HepG2 (cell line): ENCODE measurements around the gene PDZD8. TPM values are rescaled to one million over a fixed set of nuclear protein-coding genes. Genes with fewer than 3 reads are reported as not detected.

Experiments used
- ATAC-seq: fragments of 200-7000 bp; cut with Tn5 transposase; 3 replicates; pipeline ENCODE4 v1.9.1; 2020; ENCODE audit warnings: mild to moderate bottlenecking, moderate library complexity
- BruUV-seq: library from RNA; stranded (reverse); fragments of 400-500 nt; replicated peaks from 2 replicates; lab custom pipeline; 2021; lab: Mats Ljungman, UMichigan
- CTCF ChIA-PET: fragments of 300-600 bp; formaldehyde crosslinking; extraction: SDS; loops from one replicate; lab custom pipeline; 2021; ENCODE audit warnings: low total read pairs, inconsistent platforms, low intra/inter-chr PET ratio; lab: Yijun Ruan, JAX
- POLR2A ChIA-PET: fragments of 350-600 bp; sonication (Branson Sonifier 250); formaldehyde crosslinking; loops from one replicate; lab custom pipeline; 2020; ENCODE audit warnings: antibody characterized with exemption, inconsistent platforms; lab: Yijun Ruan, JAX
- DNase-seq: peaks from one replicate; pipeline ENCODE4 v3.0.0-alpha.2; 2015; ENCODE audit warnings: low spot score
- FAIRE-seq: peaks from 3 replicates; lab custom pipeline; 2011; peaks lifted over from hg19 to GRCh38; lab: Jason Lieb, UNC
- H2AFZ ChIP-seq: one replicate; pipeline ENCODE4 v1.6.1; 2011; ENCODE audit warnings: low read length, inconsistent platforms
- H3K27ac ChIP-seq: fragments of 300-600 bp; 3 replicates; pipeline ENCODE4 v1.8.0; 2011; ENCODE audit warnings: mixed run types, mild to moderate bottlenecking, mixed read lengths, low read length, inconsistent platforms; ENCODE audit not compliant: insufficient read depth; ENCODE audit errors: extremely low read length
- H3K27me3 ChIP-seq, 2 experiments: fragments of 200-600 bp in 1 of 2; 2 replicates in 1 of 2; 3 replicates in 1 of 2; pipeline versions ENCODE4 v1.6.0 to v1.8.0; 2011; ENCODE audit warnings: low read length in 2 of 2, mild to moderate bottlenecking in 2 of 2, moderate library complexity in 2 of 2, inconsistent platforms in 1 of 2; ENCODE audit not compliant: insufficient read depth in 2 of 2, control insufficient read depth in 1 of 2
- H3K36me3 ChIP-seq, 2 experiments: fragments of 200-600 bp in 1 of 2; replicated peaks in 1 of 2; 2 replicates in 1 of 2; 3 replicates in 1 of 2; pipeline versions ENCODE4 v1.5.1 to v1.8.0; 2011; ENCODE audit warnings: low read length in 2 of 2, inconsistent platforms in 1 of 2; ENCODE audit not compliant: insufficient read depth in 2 of 2, control insufficient read depth in 1 of 2
- H3K4me1 ChIP-seq: 2 replicates; pipeline ENCODE4 v1.5.1; 2012; ENCODE audit warnings: low read length, inconsistent platforms; ENCODE audit not compliant: insufficient read depth
- H3K4me2 ChIP-seq: 2 replicates; pipeline ENCODE4 v1.6.0; 2011; ENCODE audit warnings: low read depth, low read length, inconsistent platforms
- H3K4me3 ChIP-seq, 3 experiments: fragments of 200-600 bp in 1 of 3; sonication (generic), shearing (Covaris generic) in 1 of 3; replicated peaks in 1 of 3; 2 replicates each; pipeline ENCODE4 v1.5.1; 2011 to 2016; ENCODE audit warnings: low read length in 3 of 3, inconsistent platforms in 2 of 3, low read depth in 2 of 3, mild to moderate bottlenecking in 2 of 3, control low read depth in 1 of 3, mixed read lengths in 1 of 3; ENCODE audit not compliant: insufficient read depth in 1 of 3
- H3K79me2 ChIP-seq: one replicate; pipeline ENCODE4 v1.6.1; 2011; ENCODE audit warnings: low read length, inconsistent platforms; ENCODE audit not compliant: insufficient read depth
- H3K9ac ChIP-seq: 2 replicates; pipeline ENCODE4 v1.6.0; 2011; ENCODE audit warnings: mild to moderate bottlenecking, low read depth, low read length, inconsistent platforms; ENCODE audit not compliant: insufficient read depth
- H3K9me3 ChIP-seq: 2 replicates; pipeline ENCODE4 v1.5.1; 2012; ENCODE audit warnings: mild to moderate bottlenecking, low read length
- H4K20me1 ChIP-seq: 2 replicates; pipeline ENCODE4 v1.6.0; 2011; ENCODE audit warnings: inconsistent platforms, mild to moderate bottlenecking, low read length, moderate library complexity; ENCODE audit not compliant: insufficient read depth
- MBD4 ChIP-seq: IDR thresholded peaks from 2 replicates; pipeline ENCODE4 v1.6.1; 2012; ENCODE audit warnings: low read length, inconsistent platforms, borderline replicate concordance
- PCBP2 ChIP-seq: fragments of 200-400 bp; formaldehyde crosslinking; optimal IDR thresholded peaks from 2 replicates; pipeline ENCODE3; 2018; ENCODE audit warnings: low read length, low read depth; ENCODE audit not compliant: poor library complexity, severe bottlenecking
- TCF7 ChIP-seq: sonication (generic); IDR thresholded peaks from 2 replicates; pipeline ENCODE4 v1.6.1; 2016; ENCODE audit warnings: antibody characterized with exemption, low read depth
- TP53 ChIP-seq: sonication (generic); formaldehyde crosslinking; conservative IDR thresholded peaks from 2 replicates; pipeline ENCODE4 v1.4.0; 2020; ENCODE audit warnings: missing genetic modification reagents
- ZNF644 ChIP-seq: IDR thresholded peaks from 2 replicates; pipeline ENCODE4 v1.6.1; 2016; ENCODE audit warnings: low read depth
- WGBS: methylation state at CpG from one replicate; pipeline ENCODE4 v1.1.6; 2017; ENCODE audit warnings: low lambda C conversion rate; 5-methylcytosine and 5-hydroxymethylcytosine counted together
- in situ Hi-C: cut with HindIII; loops from 2 replicates; pipeline ENCODE4 v1.10.0; 2017; ENCODE audit warnings: low pct_unique_long_range_greater_than_20kb; ENCODE audit not compliant: extremely low pct_ligation_motif_present
- intact Hi-C: fragments of 100-400 bp; cut with micrococcal nuclease; formaldehyde crosslinking; loops from one replicate; pipeline ENCODE4 v1.10.0; 2022; ENCODE audit not compliant: unreplicated experiment
- polyA plus RNA-seq, 8 experiments: library from polyadenylated mRNA; depleted of rRNA in 3 of 8; stranded (reverse) in 7 of 8; unstranded in 1 of 8; fragments of >200 nt; fragmentation: Illumina TruSeq in 4 of 8; extraction: Trizol in 4 of 8; gene quantifications; 2 replicates each; pipeline versions ENCODE4 v1.2.1 to v1.2.3, GENCODE V29; 2011 to 2016; ENCODE audit warnings: low read depth in 4 of 8, missing spikeins in 1 of 8, mixed read lengths in 1 of 8; ENCODE audit not compliant: insufficient read depth in 1 of 8
- total RNA-seq, 5 experiments: library from RNA; depleted of rRNA; stranded (reverse); fragments of >200 nt; fragmentation: Illumina TruSeq; extraction: Trizol; gene quantifications; 2 replicates each; pipeline ENCODE4 v1.2.3, GENCODE V29; 2016; ENCODE audit warnings: low read depth in 1 of 5
- TF ChIP-seq, protein P1 (sequence below): sonication (generic); formaldehyde crosslinking; IDR thresholded peaks from 2 replicates; pipeline ENCODE4 v1.9.0; 2021; ENCODE audit warnings: mild to moderate bottlenecking, missing genetic modification reagents

Gene PDZD8
- total and polyA plus RNA-seq, 2 of the 13 experiments (the other 11 are each of a cell fraction or from before 2014, with no cell fraction given), result 11.2 to 32.0 TPM

DNA sequence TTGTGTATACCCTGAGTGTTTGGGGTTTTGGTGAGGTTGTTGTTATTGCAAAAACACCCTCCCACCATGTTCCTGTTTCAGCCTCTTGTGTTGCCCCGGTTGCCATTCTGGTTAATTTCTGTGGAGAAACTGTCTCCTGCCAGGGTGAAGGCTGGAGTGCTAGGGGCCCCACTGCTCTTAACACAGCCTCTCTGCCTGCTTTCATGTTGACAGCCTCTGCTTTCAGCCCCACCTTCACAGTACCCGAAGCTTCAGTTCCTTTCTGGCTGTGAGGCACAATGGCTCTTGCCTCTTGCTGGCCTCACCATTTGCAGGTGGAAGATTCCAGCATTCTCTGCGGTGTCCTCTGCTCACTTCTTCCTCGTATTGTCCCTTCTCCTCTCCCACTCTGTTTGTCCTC is 115.2 kb downstream of the PDZD8 start:
- WGBS, result 13% methylated on average over 4 of the region's 4 CpGs

More for the DNA sequence above, 115.2 kb downstream of the PDZD8 start:
- Histone ChIP-seq H3K4me3 (no peak overlapping the region), H2AFZ (no peak overlapping the region), H4K20me1 (no peaks in the 10 kb centered on the region), H3K27me3 (peaks cover 0 to 37% of the 10 kb centered on the region in 2 experiments; a peak in 2 of 5 replicates), H3K9ac (no peak overlapping the region), H3K9me3 (no peaks in the 10 kb centered on the region), H3K27ac (no peak overlapping the region), H3K4me1 (peaks cover 28% of the 10 kb centered on the region), H3K4me2 (no peak overlapping the region), H3K79me2 (no peaks in the 10 kb centered on the region), H3K36me3 (no peaks in the 10 kb centered on the region)
- FAIRE-seq, result no peak
- no TSS peak for BruUV-seq
- ChIA-PET CTCF (no interaction called here), POLR2A (no interaction called here)
- no peak for DNase-seq
- intact Hi-C loops (no loop called here), in situ Hi-C loops (no loop called here)
- TF ChIP-seq PCBP2, result no peak
- no peak for TF ChIP-seq TP53
- no peak for TF ChIP-seq ZNF644 (CRISPR knock-in tag)
- TF ChIP-seq TCF7, result no peak
- TF ChIP-seq MBD4, result no peak
- TF ChIP-seq, protein P1, sequence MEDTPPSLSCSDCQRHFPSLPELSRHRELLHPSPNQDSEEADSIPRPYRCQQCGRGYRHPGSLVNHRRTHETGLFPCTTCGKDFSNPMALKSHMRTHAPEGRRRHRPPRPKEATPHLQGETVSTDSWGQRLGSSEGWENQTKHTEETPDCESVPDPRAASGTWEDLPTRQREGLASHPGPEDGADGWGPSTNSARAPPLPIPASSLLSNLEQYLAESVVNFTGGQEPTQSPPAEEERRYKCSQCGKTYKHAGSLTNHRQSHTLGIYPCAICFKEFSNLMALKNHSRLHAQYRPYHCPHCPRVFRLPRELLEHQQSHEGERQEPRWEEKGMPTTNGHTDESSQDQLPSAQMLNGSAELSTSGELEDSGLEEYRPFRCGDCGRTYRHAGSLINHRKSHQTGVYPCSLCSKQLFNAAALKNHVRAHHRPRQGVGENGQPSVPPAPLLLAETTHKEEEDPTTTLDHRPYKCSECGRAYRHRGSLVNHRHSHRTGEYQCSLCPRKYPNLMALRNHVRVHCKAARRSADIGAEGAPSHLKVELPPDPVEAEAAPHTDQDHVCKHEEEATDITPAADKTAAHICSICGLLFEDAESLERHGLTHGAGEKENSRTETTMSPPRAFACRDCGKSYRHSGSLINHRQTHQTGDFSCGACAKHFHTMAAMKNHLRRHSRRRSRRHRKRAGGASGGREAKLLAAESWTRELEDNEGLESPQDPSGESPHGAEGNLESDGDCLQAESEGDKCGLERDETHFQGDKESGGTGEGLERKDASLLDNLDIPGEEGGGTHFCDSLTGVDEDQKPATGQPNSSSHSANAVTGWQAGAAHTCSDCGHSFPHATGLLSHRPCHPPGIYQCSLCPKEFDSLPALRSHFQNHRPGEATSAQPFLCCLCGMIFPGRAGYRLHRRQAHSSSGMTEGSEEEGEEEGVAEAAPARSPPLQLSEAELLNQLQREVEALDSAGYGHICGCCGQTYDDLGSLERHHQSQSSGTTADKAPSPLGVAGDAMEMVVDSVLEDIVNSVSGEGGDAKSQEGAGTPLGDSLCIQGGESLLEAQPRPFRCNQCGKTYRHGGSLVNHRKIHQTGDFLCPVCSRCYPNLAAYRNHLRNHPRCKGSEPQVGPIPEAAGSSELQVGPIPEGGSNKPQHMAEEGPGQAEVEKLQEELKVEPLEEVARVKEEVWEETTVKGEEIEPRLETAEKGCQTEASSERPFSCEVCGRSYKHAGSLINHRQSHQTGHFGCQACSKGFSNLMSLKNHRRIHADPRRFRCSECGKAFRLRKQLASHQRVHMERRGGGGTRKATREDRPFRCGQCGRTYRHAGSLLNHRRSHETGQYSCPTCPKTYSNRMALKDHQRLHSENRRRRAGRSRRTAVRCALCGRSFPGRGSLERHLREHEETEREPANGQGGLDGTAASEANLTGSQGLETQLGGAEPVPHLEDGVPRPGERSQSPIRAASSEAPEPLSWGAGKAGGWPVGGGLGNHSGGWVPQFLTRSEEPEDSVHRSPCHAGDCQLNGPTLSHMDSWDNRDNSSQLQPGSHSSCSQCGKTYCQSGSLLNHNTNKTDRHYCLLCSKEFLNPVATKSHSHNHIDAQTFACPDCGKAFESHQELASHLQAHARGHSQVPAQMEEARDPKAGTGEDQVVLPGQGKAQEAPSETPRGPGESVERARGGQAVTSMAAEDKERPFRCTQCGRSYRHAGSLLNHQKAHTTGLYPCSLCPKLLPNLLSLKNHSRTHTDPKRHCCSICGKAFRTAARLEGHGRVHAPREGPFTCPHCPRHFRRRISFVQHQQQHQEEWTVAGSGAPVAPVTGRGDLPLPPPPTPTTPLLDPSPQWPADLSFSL (CRISPR knock-in tag), result no peak
- no peak for ATAC-seq
